GOT3 (cell line): ENCODE measurements around the gene PITX2.
"Not testable (repeated sequence)": the region's sequence is repeated elsewhere in the genome, so short reads cannot be mapped to it uniquely, and the experiment has no call there.

Experiments used
- DNase-seq: peaks from one replicate; lab custom pipeline; 2025; ENCODE audit warnings: mixed read lengths; lab: John Stamatoyannopoulos, UW

PITX2 gene

DNA sequence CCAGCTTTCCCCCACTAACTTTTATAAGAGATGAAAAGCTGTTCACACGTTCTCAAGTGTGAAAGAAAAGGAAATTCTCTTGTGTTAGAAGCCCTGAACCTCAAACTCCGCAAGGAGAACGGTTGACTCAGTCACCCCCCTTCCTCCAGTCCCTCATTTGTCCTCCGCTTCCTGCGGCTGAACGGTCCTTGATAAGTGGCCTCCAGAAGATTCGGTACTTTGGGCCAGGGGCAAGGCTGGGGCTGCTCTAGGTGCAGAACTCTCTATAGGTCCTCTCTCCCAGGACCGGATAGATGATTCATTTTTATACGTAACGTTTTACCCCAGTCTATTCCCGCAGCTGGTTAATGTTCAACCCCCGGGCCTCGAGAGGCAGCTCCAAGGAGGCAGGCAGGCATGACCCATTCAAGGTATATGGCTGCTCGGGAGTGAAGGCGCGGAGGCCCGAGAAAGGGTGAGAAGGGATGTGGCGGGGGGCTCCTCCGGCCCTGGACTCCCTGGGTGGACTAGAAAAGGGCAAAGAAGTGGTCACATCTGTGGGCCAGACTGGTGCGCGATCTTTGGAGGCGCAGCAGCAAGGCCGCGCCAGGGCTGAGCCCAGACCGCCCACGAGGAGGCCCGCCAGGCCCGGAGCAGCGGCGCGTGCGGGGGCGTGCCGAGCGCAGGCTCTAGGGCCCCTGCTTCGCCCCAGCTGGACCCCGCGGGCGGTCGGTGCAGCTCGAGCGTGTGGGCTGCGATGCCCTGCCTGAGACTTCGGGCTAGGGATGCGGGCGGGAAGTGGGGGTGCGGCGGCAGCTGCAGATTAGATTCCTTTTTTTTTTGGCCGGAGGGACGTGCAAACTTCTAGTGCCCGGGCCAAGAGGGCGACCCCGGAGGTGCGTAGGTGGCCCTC, 11.7 kb downstream of the PITX2 start:
- no peak for DNase-seq

DNA sequence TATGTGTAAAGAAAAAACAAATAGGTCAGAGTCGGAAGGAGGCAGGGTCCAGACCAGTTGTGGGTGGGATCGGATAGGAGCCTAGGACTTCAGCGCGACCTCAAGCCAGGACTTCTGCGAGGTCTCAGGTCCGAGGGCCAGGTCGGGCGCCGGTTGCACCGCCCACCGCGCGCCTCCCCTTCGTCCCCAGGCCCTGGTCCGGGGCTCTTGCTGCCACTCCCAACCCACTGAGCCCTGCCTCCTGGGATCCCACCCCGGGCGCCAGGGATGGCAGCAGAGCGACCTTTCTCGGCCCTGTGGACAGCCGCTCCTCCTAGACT, 12.3 kb downstream of the PITX2 start:
- no peak for DNase-seq

DNA sequence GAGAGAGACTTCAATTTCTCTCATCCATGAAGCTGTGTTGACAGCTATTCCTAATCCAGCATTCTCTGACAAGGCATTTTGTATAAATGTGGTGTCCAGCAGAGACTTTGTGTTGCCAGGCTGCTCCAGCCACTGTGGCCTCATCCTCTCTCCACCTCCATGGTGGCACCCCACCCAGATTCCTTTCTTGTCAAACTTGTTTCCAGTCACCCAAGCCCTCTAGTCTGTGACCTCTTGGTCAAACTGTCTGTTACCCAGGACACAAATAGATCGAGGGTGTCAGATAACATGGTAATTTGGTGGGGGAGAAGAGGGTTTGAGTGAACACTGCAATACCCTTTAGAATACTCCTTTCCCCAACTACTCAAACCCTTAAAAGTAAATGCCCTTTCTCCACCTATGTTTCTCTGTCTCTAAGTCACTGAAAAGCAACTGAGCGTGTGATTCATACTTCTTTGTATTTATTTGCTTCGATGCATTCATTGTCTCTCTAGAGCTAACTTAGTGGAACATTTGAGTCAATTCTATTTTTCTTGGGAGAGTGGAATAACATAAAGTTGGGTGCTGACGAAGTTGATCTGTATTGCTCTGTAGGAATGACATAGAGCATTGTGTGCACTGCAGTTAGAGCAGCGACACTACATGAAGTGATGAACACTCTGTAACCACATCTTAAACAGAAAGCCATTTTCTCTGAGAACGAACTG, 13.7 kb downstream of the PITX2 start:
- no peak for DNase-seq

- no peak for DNase-seq
Measured at GRCh38 chr4:110605077-110605476, 17.8 kb downstream of the PITX2 start.

DNA sequence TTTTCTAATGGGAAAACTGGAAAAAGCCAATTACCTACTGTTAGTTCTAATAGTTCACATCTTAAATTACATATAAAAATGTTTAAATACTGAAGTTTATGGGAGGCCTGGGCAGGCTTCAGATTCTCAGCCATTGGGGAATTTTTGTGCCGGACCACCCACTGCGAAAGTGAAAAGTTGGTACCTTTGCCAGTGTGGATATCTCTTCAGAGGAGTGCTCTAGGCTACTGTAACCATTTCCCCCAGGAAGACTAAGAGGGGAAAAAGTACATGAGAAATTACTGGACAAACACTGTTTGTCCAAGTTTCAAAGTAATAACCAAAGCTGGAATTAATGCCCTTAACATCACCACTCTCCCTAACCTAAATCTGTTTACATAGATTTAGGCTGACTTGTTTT, 20.8 kb downstream of the PITX2 start:
- DNase-seq: no peak

- DNase-seq: no peak
Measured at GRCh38 chr4:110597582-110597981, 25.3 kb downstream of the PITX2 start.

DNA sequence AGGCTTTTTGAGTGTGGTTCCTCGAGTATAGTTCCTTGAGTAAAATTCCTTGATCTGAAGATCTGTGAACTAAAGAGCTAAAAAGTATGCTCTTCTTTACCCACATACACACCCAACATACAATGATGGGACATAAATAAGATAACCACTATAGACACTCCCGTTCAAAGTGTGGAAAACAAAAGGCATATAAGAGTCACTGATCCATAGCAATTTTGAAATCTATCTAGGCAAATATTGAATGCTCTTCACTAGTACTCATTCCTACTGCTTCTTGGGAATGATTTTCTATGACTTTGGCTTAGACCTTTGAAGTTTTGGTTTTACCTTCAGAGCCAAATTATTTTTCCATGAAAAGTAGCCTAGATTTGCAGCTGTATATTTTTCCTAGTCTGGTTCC, 26.4 kb downstream of the PITX2 start:
- DNase-seq: no peak

GRCh38 chr4:110595583-110595982, 27.3 kb downstream of the PITX2 start:
- no peak for DNase-seq

- no peak for DNase-seq
Measured at GRCh38 chr4:110589297-110589696, 33.6 kb downstream of the PITX2 start.

GRCh38 chr4:110587666-110588285, 35.1 kb downstream of the PITX2 start:
- no peak for DNase-seq

GRCh38 chr4:110586131-110586850, 36.6 kb downstream of the PITX2 start:
- no peak for DNase-seq

GRCh38 chr4:110576696-110577095, 46.2 kb downstream of the PITX2 start:
- not testable (repeated sequence) for DNase-seq
